ENCODE data around the gene RFLNA.

DNA sequence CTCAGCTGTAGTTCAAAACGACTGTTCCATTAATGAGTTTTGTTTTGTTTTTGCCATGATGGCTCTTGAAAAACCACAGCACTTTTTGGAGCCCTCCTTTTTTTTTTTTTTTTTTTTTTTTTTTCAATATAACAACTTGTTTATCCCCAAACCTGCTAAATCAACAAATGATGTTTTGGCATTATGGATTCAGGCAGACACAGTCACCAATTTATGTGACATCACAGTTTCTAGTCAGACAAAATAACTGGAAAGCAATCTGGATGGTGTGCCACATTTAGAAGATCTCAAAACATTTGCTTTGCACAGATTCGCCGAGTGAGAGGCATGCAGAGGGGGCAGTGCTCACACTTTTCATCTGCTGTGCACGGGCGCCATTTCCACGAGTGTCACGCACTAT, 7.9 kb upstream of the RFLNA start:
- TF ChIP-seq, protein P1, sequence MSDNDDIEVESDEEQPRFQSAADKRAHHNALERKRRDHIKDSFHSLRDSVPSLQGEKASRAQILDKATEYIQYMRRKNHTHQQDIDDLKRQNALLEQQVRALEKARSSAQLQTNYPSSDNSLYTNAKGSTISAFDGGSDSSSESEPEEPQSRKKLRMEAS (IDR thresholded peaks at IDR 0.05), result no peak
- TF ChIP-seq CREB1 (IDR thresholded peaks at IDR 0.05; ENCODE audit: low read depth), result no peak

All from Ishikawa (cell line).